Measurements from ENCODE around the gene CACNA1H.
"Not testable (repeated sequence)": the region's sequence is repeated elsewhere in the genome, so short reads cannot be mapped to it uniquely, and the experiment has no call there.

CACNA1H gene

GRCh38 chr16:1265826-1266225 is 112.9 kb downstream of the CACNA1H start:
- Histone ChIP-seq H3K4me1 (ENCODE audit: control insufficient read depth, insufficient read depth, low read length, poor library complexity, severe bottlenecking) (no peaks in the 10 kb centered on the region), H3K36me3 (ENCODE audit: control insufficient read depth, insufficient read depth, low read length) (no peaks in the 10 kb centered on the region), H3K27ac (ENCODE audit: low read depth, low read length, severe bottlenecking) (no peak overlapping the region), H3K4me3 (ENCODE audit: extremely low read depth, insufficient read depth, low read length, poor library complexity, severe bottlenecking) (no peak overlapping the region), H3K9me3 (ENCODE audit: control insufficient read depth, low read length) (peaks cover 7% of the 10 kb centered on the region)
- WGBS, 2 experiments (ENCODE audit: insufficient coverage in 2 of 2): 83 to 89% methylated on average over 6 to 19 of the region's 19 CpGs

- not testable (repeated sequence) for H3K36me3 ChIP-seq (ENCODE audit: control insufficient read depth, insufficient read depth, low read length); H3K9me3 ChIP-seq (ENCODE audit: control insufficient read depth, low read length); H3K27ac ChIP-seq (ENCODE audit: low read depth, low read length, severe bottlenecking); H3K4me3 ChIP-seq (ENCODE audit: extremely low read depth, insufficient read depth, low read length, poor library complexity, severe bottlenecking); H3K4me1 ChIP-seq (ENCODE audit: control insufficient read depth, insufficient read depth, low read length, poor library complexity, severe bottlenecking)
- 88 to 96% methylated on average over 6 to 7 of the region's 7 CpGs for WGBS, 2 experiments (ENCODE audit: insufficient coverage in 2 of 2)
Measured at GRCh38 chr16:1269418-1269817, 116.5 kb downstream of the CACNA1H start.

- Histone ChIP-seq H3K36me3 (ENCODE audit: control insufficient read depth, insufficient read depth, low read length) (no peaks in the 10 kb centered on the region), H3K4me1 (ENCODE audit: control insufficient read depth, insufficient read depth, low read length, poor library complexity, severe bottlenecking) (no peaks in the 10 kb centered on the region), H3K27ac (ENCODE audit: low read depth, low read length, severe bottlenecking) (no peak overlapping the region), H3K9me3 (ENCODE audit: control insufficient read depth, low read length) (no peaks in the 10 kb centered on the region), H3K4me3 (ENCODE audit: extremely low read depth, insufficient read depth, low read length, poor library complexity, severe bottlenecking) (no peak overlapping the region)
- WGBS, 2 experiments (ENCODE audit: insufficient coverage in 2 of 2): 88 to 93% methylated on average over 12 of the region's 12 CpGs
Measured at GRCh38 chr16:1271380-1271723, 118.4 kb downstream of the CACNA1H start.

Measured in mesodermal cell (in vitro differentiated cells).